HL-60 (cell line): Measurements from ENCODE around the gene RASSF8.

Experiments used
- GABPA ChIP-seq: IDR thresholded peaks from 2 replicates; pipeline ENCODE4 v1.6.1; 2012; ENCODE audit warnings: low read depth
- POLR2AphosphoS5 ChIP-seq: IDR thresholded peaks from 2 replicates; pipeline ENCODE4 v1.6.1; 2012; ENCODE audit warnings: low read depth
- SPI1 ChIP-seq: IDR thresholded peaks from 2 replicates; pipeline ENCODE4 v1.6.1; 2012; ENCODE audit warnings: low read depth, mild to moderate bottlenecking, borderline replicate concordance
- TF ChIP-seq, protein P1 (sequence below): IDR thresholded peaks from one replicate; pipeline ENCODE4 v1.5.1; 2011; ENCODE audit warnings: low read length, control low read depth, inconsistent platforms; ENCODE audit not compliant: insufficient read depth
- TF ChIP-seq, protein P2 (sequence below): IDR thresholded peaks from 2 replicates; pipeline ENCODE4 v1.6.1; 2012; ENCODE audit warnings: low read depth; ENCODE audit not compliant: insufficient replicate concordance

DNA sequence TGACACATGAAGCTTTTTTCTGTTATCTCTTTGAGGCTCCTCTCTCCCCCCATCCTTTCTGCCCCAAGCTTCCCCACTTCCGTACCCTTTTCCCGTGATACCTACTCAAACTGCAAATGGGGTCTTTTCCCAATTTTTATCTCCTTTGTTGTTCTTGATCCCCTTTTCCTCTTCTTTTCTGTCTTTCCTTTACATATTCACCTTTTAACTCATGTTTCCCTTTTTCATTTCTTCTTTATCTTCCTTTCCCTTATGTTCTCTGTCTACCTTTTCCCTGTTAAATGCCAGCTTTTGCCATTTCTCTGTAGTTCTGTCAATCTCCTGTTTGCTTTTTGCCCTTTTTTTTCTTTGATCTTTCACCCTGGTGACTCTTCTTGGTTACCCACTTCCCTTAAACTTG lies 168.9 kb downstream of the RASSF8 start:
- TF ChIP-seq, protein P1, sequence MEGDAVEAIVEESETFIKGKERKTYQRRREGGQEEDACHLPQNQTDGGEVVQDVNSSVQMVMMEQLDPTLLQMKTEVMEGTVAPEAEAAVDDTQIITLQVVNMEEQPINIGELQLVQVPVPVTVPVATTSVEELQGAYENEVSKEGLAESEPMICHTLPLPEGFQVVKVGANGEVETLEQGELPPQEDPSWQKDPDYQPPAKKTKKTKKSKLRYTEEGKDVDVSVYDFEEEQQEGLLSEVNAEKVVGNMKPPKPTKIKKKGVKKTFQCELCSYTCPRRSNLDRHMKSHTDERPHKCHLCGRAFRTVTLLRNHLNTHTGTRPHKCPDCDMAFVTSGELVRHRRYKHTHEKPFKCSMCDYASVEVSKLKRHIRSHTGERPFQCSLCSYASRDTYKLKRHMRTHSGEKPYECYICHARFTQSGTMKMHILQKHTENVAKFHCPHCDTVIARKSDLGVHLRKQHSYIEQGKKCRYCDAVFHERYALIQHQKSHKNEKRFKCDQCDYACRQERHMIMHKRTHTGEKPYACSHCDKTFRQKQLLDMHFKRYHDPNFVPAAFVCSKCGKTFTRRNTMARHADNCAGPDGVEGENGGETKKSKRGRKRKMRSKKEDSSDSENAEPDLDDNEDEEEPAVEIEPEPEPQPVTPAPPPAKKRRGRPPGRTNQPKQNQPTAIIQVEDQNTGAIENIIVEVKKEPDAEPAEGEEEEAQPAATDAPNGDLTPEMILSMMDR = no peak
- TF ChIP-seq POLR2AphosphoS5 = no peak
- no peak for TF ChIP-seq GABPA
- TF ChIP-seq, protein P2, sequence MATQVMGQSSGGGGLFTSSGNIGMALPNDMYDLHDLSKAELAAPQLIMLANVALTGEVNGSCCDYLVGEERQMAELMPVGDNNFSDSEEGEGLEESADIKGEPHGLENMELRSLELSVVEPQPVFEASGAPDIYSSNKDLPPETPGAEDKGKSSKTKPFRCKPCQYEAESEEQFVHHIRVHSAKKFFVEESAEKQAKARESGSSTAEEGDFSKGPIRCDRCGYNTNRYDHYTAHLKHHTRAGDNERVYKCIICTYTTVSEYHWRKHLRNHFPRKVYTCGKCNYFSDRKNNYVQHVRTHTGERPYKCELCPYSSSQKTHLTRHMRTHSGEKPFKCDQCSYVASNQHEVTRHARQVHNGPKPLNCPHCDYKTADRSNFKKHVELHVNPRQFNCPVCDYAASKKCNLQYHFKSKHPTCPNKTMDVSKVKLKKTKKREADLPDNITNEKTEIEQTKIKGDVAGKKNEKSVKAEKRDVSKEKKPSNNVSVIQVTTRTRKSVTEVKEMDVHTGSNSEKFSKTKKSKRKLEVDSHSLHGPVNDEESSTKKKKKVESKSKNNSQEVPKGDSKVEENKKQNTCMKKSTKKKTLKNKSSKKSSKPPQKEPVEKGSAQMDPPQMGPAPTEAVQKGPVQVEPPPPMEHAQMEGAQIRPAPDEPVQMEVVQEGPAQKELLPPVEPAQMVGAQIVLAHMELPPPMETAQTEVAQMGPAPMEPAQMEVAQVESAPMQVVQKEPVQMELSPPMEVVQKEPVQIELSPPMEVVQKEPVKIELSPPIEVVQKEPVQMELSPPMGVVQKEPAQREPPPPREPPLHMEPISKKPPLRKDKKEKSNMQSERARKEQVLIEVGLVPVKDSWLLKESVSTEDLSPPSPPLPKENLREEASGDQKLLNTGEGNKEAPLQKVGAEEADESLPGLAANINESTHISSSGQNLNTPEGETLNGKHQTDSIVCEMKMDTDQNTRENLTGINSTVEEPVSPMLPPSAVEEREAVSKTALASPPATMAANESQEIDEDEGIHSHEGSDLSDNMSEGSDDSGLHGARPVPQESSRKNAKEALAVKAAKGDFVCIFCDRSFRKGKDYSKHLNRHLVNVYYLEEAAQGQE = no peak
- no peak for TF ChIP-seq SPI1
